ENCODE data around the gene AHNAK. TPM values are rescaled to one million over a fixed set of nuclear protein-coding genes. Genes with fewer than 3 reads are reported as not detected.
A peak's percentile ranks its signal among the peaks of the same experiment; 100 is the strongest.

The AHNAK gene
- total RNA-seq, 1 experiment from 2014 or later: 184 TPM

DNA sequence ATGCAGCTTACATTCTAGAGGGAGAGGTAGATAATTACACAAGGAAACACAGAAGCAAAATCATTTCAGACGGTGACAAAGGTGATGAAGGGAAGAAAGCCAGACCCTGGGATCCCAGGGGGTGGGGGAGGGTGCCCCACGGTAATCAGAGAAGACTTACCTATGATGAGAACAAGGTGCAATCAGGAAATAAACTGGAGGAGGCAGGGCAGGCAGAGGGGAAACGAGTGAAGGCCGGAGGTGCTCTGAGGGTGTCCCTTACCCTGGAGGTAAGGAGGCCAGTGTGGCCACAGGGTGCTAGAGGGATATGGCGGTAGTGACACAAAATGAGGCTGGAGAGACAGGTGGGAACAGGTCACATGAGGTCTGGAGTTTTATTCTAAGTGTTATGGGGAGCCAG lies 141.7 kb downstream of the AHNAK start:
- no peak for DNase-seq (ENCODE audit: low read depth)

DNA sequence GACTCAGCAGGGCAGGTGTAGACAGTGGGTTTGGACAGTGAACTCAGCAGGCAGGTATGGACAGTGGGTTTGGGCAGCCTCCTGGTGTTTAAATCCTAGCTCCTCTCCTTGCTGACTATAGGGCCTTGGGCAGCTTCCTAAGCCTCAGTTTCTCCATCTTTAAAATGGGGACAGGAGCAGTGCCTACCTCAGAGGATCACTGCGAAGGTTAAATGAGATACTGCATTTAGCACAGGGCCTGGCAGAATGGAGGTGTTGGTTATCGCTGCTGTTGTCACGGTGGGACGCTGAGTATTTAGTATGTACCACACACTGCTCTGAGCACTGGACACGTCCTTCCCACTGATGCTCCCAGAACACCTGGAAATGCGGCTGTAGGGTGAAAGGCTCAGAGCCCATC lies 142.2 kb downstream of the AHNAK start:
- DNase-seq (ENCODE audit: low read depth): no peak

DNA sequence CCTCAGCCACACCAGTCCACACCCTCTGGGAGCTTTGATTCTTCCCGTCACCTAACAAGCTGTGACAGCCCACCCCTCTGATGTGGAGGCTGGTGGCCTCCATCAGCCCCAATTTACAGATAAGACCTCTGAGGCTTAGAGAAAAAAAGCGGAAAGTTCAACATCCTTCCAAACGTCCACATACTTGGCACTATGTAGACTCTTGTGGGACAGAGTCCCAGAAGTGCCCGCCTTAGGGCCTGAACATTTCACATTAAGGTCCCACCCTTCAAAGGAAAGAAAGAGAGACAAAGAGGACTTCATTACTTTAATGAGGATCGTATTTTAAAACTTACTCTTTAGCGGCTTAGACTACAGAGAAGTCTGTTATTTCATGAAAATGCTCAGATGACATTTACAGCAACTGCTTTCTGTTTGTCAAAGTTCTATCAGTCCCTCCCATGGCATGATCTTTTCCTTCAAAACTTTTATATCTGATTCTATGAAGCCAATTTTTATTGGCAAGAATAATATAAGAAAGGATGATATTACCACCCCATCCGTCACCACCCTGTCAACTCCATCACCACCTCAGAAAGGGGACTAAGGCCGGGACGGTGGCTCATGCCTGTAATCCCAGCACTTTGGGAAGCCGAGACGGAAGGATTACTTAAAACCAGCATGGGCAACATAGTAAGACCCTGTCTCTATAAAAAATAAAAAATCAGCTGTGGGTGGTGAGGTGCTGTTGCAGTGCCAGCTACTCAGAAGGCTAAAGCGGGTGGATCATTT lies 143.5 kb downstream of the AHNAK start:
- peak; percentile 26 for DNase-seq (ENCODE audit: low read depth)

DNA sequence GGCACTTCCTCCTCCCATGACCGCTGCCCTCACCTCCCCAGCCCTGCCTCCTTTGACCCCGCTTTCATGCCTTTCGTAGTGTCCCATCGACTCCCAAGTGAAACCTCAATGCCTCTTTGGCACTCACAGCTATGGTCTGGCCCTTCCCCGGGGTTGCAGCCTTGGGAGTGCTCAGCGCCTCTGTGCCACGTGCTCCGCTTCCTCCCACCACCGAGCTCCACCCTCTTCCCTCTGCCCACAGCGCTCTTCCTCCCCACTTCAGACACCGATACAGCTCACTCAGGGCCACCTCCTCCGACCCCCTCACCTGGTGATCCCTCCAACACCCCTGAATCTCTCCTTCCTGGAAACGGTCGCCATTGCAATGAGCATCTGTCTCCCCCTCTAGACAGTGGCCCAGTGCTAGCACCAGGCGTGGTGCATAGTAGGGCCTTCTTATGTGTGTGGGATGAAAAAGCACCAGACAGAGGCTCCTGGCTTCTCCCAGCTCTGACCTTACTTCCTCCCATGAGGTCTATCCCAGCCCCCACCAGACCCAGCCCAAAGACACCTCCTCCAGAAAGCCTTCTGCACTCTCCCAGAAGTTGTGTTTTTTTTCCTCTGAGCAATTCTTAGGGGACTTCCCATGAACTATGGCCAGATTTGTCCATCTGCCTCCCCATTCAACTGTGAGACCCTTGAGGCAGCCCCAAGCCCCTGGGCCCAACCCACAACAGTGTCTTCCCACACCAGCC lies 144.2 kb downstream of the AHNAK start:
- DNase-seq (ENCODE audit: low read depth): no peak

DNA sequence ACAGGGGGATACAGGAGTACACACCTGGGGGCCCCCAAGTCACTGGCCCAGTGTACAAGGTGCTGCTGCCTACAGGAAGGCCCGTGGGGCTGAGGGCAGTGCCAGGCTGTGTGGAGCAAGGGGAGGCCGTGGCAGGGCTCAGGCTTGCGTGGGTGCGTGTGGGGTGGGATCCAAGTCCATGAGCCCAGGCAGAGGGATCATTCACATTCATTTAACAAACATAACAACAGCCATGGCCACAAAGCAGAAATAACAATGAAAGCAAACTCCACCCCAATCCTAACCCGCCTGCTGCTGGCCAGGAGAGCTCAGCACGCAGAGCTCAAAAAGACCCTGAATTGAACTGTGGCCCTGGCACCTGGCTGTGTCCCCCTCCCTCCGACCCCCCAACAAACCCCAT lies 144.8 kb downstream of the AHNAK start:
- no peak for DNase-seq (ENCODE audit: low read depth)

DNA sequence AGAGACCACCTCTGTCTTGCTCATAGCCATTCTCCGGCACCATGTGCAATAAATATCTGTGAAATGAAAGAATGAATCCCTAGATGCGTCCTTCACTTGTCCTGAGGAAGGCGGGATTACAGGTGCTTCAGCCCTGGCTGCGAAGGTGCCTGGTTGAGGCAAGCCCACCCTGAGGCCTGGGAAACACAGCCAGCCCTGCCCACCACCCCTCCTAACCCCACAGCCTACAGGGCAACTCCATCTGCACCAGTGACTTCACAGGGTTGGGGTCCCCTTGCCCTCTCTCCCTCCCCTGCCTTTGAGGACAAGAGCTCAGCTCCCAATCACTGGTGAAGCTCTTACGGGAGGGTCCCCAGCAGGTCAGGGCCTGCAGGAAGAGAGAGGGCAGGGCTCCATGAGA lies 145.2 kb downstream of the AHNAK start:
- DNase-seq (ENCODE audit: low read depth): no peak

DNA sequence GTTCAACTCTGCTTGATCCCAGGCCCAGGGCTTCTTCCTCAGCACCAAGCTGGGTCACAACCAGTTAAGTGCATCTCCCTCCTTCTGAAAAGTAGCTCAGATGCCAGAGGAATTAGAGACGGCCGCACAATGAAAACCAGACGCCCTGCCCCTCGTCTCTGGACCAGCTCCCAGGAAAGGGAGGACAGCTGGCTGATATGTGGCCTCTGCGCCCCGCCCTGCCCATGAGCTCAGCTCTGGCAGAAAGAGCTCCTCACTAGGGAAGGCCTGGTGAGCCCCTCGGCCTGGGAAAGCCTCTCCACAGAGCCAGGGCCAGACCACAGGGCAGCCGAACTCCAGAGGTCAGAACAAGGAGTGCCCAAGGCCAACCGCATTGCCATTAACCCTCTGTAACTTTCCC lies 145.8 kb downstream of the AHNAK start:
- peak; percentile 81 for DNase-seq (ENCODE audit: low read depth)

DNA sequence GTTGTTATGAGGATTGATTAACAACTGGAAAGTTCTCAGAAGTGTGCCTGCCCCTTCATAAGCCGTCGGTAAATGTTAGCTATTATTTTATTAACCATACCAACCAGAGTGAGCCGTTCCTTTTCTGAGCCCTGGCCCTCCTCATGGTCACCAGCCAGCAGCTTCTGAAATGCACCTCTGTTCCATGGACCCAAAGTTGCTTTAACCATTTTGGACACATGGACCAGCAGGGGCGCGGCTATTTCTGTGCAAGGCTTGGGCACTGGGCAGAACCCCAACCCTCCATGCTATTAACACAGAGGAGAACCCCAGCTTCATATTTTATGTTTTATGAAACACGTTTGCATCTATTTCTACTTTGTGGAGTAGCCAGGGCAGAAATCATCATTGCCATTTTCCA lies 146.3 kb downstream of the AHNAK start:
- no peak for DNase-seq (ENCODE audit: low read depth)

DNA sequence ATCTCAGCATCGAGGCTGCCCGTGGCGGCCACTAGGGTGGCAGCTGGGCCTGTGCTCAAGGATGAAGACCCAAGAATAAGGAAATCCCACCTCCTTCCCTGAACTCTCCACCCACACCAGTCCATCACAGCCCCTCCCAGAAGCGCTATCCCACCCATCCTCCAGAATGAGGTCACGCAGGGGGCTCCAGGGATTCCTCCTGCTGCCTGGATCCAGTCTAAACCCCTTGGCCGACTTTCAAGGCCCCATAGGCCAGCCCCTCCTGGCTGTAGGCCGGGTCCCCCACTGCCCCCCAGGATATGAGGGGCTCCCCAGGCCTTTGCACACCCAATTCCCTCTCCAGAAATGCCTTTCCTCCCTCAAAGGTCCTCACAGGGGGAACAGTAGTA lies 146.7 kb downstream of the AHNAK start:
- DNase-seq (ENCODE audit: low read depth): no peak

DNA sequence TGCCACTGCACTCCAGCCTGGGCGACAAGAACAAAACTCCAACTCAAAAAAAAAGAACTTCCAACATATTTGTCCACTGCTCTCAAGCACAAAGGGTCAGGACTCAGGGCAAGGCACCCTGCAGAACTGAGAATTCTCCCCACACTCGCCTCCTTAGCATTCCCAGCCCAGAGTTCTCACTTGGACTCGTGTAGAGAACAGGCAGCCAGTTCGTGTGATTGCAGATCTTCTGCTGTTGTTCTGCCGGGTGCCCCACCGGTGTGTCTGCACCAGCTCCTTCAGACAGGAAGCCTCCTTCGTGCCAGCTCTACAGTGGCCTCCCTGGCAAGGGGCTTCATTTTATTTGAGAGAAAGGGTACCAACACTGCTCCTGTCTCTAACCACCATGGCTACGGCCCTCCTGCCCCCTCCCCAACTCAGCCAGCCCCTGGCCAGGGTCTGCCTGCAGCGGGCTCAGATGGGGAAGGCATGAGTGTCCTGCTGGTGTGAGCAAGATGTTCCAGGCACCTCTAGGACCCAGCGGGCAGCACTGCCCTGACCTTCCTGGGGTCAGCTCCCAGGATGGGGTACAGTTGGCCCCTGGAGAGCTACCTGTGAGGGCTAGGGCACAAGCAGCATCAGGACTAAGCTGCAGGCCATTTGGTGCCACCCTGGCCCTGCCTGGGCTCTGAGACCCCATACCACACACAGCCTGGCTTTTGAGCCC lies 147.3 kb downstream of the AHNAK start:
- no peak for DNase-seq (ENCODE audit: low read depth)

DNA sequence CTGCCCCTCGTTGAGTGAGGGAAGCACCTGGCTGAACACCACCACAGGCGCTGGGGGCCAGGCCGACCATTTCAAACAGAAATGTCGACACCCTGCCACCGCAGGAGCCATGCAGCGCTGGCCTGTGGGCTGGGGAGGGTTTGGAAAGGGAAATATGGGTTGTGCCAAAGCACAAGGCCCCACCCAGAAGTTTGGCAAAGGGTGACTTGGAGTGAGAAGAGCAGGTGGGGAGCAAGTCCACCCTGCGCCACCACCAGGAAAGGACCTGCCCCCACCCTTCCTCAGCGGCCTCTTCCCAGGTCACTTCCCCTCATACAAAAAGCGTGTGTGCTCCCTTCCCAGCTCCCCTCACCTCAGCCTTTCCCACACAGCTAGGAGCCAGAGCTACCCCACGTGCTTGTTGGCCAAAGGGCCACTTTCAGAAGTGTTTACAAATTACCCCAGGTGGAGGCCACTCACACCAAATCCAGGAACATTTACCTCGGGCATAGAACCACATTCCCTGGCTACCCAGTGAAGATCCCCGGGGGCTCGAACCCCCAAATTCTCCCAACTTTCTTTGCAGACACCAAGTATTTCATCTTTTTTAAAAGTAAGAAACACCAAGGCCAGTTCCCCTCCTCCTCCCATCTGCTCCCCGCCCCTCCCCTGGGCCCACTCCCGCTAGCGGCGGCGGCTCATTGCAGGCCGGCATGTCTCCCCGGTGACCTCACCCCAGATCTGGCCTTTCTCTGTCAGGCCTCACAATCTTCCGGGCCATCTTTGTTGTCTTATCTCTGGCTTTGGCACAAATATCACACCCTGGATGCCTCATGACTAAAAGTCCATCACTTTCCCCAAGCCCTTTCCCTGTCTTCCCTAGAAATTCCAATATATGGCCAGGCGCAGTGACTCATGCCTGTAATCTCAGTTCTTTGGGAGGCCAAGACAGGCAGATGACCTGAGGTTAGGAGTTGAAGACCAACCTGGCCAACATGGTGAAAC lies 148.3 kb downstream of the AHNAK start:
- peak; percentile 82 for DNase-seq (ENCODE audit: low read depth)

DNA sequence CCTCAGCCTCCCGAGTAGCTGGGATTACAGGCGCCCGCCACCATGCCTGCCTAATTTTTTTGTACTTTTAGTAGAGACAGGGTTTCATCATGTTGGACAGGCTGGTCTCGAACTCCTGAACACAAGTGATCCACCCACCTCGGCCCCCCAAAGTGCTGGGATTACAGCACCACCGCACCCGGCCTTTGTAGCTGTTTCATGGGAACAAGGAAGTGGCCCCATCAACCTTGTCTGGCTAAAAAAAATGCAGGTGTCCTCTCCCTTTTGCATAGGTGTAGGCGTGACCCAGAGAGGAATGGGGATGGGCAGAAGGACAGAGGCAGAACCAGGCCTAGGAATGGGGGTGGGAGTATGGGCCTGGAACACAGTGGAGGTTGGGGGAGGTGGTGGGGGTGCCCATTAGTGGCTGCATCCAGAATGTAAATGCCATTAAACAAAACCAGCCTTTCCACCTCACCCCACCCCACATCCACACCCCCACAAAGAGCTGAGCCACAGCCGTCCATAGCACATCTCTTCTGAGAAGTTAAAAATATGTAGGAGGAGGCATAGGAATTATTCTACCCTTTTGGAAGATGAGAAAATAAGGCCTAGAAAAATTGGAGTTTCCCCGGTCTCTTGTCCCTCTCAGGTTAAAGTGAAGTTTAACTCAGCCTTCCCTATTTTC lies 150.6 kb downstream of the AHNAK start:
- DNase-seq (ENCODE audit: low read depth): no peak

DNA sequence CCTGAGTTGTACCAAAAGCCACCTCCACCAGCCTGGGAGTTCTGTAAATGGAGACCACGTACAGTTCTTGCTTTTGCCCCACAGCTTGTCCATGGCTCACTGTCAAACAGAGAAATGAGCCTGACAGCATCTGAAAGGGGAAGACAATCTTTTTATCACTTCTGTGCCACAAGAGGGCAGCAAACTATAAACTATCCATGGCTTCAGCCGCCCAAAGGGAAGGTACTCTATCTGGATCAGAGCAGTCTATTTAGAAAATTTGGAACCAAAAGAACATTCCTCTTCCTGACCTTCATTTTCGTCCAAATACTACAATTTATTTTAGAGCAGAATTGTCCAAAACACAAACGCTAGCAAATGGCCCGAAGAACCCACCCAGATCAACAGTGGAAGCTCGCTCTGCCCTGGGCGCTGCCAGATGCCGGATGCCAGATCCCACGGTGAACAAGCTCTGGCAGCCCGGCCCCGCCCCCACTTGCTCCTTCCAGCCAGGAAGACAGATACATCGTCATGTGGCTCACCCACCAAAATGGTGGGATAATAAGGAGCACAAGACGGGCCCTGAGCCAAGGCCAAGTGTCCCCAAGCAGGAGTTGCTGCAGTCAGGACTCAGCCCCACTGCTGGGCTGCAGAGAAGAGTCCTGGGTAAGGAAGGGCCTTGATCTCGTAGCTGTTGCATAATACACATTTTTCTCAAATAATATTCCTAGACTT lies 151.6 kb downstream of the AHNAK start:
- DNase-seq (ENCODE audit: low read depth): peak; percentile 81

DNA sequence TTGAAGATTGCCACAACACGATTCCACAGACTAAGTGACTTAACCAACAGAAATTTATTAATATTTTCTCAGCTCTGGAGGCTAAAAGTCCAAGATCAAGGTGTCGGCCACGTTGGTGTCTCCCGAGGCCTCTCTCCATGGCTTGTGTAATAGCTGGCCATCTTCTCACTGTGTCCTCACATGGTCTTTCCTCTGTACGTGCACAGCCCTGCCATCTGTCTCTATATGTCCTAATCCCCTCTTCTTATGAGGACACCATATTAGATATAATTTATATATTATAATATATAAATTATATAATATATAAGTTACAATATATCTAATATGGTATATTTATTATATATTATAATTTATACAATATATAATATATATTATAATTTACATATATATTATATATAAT lies 152.9 kb downstream of the AHNAK start:
- no peak for DNase-seq (ENCODE audit: low read depth)

DNA sequence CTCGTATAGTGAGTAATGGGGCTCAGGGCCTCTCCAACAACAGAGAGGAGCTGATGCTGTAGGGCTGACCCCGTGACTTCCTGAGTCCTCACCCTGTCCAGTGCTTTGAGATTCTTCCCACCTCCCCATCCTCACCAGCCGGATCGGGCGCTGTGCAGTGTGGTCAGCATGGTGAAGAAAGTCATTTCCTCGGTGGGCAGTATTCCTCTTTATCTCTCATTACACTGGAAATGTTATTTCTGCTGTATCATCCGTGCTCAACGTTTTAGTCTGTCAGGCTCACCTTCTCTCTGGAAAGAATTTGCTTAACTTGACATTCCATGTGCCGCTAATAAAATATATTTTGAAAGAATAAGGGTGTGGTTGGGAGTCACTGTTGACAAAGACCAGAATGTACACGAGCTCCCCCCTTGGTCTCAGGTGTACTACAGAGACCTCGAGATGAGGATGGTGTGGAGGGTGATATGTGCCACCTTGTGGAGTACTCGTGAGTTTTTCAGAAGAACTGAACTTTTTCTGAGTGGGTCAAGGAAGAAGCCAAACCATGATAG lies 153.5 kb downstream of the AHNAK start:
- peak; percentile 13 for DNase-seq (ENCODE audit: low read depth)

DNA sequence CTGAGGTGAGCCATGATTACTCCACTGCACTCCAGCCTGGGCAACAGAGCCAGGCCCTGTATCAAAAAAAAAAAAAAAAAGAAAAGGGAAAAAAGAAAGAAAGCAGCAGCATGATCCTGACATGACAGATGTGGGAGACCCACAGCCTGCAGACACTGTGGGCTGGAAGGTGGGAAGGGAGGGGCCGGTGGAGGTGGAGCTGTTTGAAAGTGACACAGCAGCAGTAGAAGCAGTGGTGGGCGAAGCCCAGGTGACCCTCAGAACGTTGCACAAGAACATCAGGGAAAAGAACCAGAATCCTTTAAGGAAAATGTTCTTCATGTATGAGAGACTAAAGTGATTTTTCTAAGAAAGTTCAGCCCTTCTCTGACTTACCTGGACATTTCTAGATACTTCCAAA lies 154.1 kb downstream of the AHNAK start:
- DNase-seq (ENCODE audit: low read depth): no peak

DNA sequence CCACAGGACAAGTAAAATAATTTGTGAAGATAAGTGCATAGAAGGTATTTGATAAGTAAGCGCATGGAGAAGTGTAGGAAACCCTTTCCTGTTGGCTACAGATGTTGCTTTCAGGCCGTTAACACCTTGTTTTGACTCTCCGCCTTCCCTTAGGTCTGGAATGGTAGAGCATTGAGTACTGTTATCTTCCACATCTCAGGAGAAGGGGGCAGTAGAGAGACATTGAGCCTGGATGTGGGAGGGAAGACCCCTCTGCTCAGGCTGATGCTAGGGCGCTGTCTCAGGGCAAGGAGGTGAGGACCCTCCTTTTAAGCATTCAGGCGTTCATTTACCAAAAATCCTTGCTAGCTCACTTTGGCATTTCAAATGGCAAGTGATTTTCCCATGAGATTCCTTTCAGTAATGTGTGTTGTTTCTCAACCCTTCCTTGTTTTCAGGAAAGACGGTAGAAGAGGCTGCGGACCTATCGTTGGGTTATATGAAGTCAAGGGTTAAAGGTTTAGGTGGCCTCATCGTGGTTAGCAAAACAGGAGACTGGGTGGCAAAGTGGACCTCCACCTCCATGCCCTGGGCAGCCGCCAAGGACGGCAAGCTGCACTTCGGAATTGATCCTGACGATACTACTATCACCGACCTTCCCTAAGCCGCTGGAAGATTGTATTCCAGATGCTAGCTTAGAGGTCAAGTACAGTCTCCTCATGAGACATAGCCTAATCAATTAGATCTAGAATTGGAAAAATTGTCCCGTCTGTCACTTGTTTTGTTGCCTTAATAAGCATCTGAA lies 154.8 kb downstream of the AHNAK start:
- DNase-seq (ENCODE audit: low read depth): no peak

DNA sequence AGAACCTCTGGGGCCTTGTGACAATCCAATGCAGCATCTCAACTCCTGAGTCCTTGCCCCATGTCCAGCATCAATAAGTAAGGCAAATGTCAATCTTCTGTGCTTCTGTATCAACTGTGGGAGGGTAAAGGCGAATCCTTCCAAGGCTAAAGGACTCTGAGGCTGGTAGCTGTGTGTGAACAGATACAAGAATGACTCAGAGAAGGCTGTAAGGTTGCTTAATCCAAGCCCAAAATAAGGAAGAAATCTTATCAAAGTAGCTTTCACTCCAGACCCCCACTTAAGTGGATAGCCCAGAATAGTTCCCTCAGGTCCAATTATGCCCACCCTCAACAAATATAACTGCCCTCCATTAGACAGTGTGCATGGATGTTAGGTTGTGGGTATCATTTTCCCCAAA lies 155.9 kb downstream of the AHNAK start:
- no peak for DNase-seq (ENCODE audit: low read depth)

DNA sequence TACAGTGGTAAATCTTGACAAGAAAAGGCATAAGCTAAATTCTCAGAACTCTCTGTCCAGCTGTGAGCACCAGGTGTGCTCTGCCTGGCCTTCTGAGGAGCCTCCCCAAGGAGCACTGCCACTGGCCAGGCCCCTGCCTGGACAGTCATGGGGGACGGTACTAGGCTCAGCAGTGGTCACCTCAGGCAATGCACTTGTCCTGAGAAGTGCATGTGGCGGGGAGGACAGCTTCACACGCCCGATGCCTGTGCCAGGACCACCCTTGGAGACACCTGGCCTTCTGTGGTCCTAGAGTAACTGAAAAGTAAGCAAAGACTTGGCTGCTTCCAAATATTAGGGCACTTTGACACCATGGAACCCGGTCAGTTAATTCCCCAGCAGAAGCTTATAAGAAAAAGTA lies 156.4 kb downstream of the AHNAK start:
- DNase-seq (ENCODE audit: low read depth): no peak
